ENCODE data around the gene FRMD4A.
A peak's percentile ranks its signal among the peaks of the same experiment; 100 is the strongest.

FRMD4A gene

DNA sequence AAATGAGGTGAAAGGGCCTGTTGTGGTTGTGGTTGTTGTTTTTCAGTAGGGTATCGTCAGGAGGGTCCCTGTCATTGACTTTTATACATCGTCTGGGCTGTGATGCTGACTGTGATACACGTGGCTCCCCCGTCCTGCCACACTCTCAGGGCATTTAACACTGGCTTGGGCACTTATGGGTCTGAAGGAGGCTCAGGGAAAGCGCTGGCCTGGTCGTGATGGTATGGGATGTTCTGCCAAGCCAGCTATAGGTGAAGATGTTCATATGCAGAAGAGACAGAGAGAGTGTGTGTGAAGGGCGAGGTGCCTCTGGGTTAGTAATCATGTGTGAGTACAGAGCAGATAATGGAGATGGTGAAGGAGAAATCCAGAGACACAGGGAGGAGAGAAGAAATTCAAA lies 585.5 kb downstream of the FRMD4A start:
- DNase-seq (ENCODE audit: low read depth, low spot score), result no peak
- H3K4me3 ChIP-seq (ENCODE audit: low read length), result no peak overlapping the region

DNA sequence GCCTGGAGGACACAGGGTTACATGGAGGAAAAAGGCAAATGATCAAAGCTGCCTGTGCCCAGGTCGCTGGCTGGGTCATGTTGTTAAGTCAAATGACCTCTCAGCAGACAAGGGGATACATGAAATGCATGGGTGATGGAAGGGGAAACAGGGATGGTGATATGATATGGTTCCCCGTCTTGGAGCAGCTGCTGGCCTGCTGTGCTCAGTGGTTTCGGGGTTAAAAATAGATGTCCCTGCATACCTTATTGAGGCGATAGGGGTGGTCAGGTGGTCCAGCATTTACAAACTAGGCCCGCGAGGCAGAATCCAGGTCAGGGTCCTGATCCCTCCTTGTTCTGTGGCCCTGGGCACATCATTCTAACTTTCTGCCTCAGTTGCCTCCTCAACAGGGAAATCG lies 586.8 kb downstream of the FRMD4A start:
- no peak for DNase-seq (ENCODE audit: low read depth, low spot score)
- no peak overlapping the region for H3K4me3 ChIP-seq (ENCODE audit: low read length)

DNA sequence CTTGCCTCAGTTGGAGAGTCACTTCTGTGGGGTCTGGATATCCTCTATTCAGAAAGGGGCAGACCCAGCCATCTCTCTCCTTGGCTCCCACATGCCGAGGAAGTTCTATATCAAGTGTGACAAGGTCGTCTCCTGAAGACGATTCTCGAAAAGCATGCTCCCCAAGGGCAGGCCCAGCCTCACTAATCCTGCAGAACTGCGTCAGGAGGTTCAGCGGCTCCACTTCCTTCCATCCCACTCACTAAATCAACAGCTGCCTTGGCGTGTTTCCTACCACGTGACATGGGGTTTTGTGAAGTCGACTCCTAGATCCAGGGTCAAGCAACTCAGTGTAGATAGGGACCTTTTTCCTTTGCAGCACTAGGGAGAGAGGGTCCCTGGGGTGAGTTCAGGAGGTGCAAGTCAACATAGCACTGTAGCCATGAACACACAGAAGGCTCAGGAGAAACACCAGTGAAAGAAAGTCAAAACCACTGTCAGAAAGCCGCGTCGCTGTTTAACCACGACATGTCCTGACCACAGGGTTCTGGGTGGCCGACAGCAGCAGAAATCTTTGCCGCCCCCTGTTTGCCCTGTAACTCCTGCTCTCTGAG lies 587.5 kb downstream of the FRMD4A start:
- peak overlapping the region; percentile 17; the same call in 1 of the 2 replicates for H3K4me3 ChIP-seq (ENCODE audit: low read length)
- peak; percentile 72 for DNase-seq (ENCODE audit: low read depth, low spot score)

DNA sequence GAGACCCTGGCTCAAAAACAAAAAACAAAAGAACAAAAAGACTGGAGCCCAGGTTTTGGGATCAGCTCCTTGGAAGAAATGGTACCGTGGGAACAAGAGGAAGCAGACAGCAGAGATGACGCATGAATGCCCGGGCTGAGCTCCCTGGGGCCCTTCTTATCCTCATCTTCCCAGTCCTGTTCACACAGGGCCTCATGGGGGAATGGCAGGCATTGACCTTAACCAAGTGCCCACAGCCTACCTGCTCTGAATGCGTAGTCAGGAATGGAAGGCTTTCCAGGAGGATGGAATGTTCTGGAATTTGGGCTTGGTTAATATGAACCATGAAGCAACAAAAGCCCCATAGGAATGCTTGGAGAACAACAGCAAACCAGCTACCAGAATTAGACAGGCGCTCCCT lies 589.3 kb downstream of the FRMD4A start:
- H3K4me3 ChIP-seq (ENCODE audit: low read length), result no peak overlapping the region
- DNase-seq (ENCODE audit: low read depth, low spot score), result no peak

DNA sequence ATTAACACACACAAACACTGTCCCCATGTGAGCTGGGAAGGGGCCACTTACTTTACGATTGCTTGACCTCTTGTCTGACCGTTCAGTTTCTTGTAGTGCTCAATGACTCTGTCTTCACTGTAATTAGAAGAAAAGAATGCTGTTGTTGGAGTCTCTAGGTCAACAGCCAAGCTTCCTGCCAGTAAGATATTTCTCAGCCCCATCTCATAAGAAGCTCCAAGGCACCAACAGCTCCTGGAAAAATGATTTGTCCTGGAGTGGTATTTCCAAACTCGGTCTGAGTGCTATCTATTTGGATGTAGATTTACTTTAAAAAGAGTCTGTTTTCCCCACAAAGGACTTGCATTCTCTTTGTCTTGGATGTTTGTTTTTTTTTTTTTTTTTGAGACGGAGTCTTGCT lies 590.3 kb downstream of the FRMD4A start:
- no peak for DNase-seq (ENCODE audit: low read depth, low spot score)
- no peak overlapping the region for H3K4me3 ChIP-seq (ENCODE audit: low read length)

DNA sequence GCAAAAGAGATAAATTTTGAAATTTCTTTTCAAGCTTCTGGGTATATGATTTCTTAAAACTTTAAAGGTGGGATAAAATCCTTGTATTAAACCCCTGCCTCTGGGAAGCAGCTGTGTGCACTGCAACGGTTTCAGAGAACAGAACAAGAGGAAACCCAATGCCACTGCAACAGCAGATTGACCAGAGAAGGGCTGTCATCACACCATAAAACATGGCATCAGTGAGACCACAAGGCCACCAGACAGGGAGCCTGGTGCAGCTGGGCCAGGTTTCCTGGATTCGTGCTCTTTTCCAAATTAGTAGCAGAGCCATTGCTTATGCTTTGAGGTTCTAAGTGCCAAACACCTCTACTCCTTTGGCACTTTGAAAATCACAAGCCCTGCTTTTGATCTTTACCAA lies 591.5 kb downstream of the FRMD4A start:
- DNase-seq (ENCODE audit: low read depth, low spot score), result peak; percentile 39
- H3K4me3 ChIP-seq (ENCODE audit: low read length), result no peak overlapping the region

DNA sequence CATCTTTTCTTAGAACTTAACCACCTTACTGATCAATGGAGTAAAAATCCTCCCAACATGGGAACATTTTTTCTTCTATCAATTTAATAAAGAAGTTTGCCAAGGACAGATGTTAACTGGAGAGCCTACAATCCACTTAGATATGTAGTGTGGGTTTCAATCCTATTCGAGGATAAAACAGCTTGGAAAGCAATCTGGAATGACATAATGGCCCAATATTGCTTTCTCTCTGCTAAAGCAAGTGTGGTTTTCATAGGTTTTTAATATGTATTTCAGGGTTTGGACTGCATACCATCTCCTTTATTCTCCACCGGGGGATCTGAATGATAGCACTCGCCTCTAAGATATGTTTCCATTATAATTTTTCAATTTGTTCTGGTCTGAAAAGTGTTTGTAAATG lies 594.2 kb downstream of the FRMD4A start:
- DNase-seq (ENCODE audit: low read depth, low spot score), result no peak
- H3K4me3 ChIP-seq (ENCODE audit: low read length), result no peak overlapping the region

DNA sequence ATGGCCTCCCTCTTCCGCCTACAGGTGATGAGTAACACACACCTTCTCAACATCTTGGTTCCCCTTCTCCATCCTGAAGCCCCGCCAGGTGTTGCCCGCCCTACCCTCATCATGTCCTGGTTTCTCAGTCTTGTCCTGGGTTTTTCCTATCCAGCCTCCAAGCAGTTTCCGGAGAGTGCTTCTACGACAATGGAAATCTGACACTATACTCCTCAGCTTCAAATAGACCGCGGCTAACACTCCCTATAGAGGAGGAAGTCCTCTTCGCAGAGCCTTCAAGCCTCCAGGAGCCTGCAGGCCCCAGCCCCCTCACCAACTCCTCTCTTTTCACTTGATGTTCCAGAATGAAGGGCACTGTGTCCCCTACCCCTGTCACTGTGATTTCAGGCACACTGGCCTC lies 596.6 kb downstream of the FRMD4A start:
- H3K4me3 ChIP-seq (ENCODE audit: low read length), result no peak overlapping the region
- DNase-seq (ENCODE audit: low read depth, low spot score), result no peak

DNA sequence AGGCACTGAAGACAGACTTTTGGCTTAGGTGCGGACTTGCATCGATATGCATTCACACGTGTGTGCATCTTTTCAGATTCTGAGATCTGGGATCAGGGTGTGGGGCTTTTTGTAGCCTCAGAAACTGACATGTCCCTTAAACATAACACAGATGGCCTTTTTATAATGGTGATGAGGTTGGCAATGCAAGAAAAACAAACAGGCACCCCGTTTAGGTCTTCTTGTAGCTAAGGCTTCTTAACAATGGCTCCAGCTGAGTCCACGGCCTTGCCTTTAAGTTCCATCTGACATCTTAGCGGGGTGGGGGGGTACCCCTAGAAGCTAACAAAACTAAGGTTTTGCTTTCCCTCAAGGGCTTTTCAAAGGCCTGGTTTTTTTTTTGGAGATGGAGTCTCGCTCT lies 597.7 kb downstream of the FRMD4A start:
- no peak for DNase-seq (ENCODE audit: low read depth, low spot score)
- H3K4me3 ChIP-seq (ENCODE audit: low read length), result no peak overlapping the region

DNA sequence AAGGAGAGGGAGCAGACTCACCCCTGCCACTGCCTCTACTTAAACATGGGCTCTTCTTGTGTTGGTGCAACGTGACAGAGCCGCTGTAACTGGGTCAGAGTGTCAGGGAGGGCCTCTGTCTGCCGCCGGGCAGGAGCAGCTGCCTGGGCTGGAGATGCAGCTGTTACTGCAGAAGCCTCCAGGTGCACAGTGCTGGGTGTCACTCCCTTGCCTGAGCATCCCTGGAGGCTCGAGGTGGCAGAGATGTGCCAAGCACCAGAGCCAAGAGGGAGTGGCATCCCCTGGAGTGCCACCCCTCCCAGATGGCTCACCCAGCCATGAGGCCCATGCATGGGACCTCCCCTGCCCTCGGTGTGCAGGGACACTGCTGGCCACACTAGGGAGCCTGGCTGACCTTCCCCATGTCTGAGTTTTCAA lies 598.3 kb downstream of the FRMD4A start:
- H3K4me3 ChIP-seq (ENCODE audit: low read length), result no peak overlapping the region
- no peak for DNase-seq (ENCODE audit: low read depth, low spot score)

DNA sequence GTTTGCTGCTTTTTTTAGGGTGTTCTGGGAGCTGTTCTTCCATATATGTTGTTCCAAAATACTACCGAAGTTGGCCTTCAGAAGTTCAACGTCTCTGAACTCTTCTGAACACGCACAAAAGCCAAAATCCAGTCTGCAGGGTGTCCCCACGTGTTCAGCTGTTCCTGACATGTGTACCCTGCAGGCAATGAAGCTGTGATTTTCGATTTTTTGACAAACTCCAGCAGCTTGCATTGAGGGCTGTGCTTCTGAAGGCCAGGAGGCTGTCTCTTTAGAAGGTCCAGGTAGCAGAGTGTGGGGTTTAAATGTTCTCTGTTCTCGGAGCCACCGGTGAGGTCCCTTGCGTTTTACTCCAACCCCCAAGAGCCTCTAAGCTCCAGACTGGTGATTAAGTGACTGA lies 598.9 kb downstream of the FRMD4A start:
- no peak for DNase-seq (ENCODE audit: low read depth, low spot score)
- H3K4me3 ChIP-seq (ENCODE audit: low read length), result no peak overlapping the region

DNA sequence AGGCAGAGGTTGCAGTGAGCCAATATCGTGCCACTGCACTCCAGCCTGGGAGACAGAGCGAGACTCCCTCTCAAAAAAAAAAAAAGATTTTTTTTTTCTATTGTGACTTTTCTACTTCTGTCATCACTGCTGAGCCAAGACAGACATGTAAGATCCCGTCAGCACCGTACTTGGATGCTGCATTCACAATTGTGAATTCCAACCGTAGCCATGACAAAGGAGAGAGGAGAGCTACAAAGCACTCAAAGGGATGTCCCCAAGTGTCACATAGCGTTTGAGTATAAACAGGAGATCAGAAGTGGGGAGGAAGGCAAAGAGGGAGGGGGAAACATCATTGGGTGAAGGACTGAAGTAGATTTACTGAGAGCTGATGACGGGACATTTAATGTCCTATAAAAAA lies 599.8 kb downstream of the FRMD4A start:
- no peak for DNase-seq (ENCODE audit: low read depth, low spot score)
- H3K4me3 ChIP-seq (ENCODE audit: low read length), result no peak overlapping the region

DNA sequence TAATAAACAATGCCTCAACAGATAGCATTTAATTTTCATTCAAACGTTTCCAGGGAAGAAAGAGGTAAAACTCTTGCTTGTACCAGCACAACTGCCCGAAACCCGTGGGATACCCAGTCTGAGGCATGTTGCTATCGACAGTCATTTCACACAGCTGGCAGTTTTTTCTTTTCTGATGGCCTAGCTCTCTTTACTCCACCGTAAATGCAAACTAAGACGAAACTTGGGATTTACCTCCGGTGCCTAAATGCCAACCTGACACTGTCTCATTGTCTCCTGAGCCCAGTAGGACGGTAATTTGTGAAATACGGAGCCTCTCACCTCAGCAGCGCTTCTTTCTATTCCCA lies 600.4 kb downstream of the FRMD4A start:
- DNase-seq (ENCODE audit: low read depth, low spot score), result no peak
- H3K4me3 ChIP-seq (ENCODE audit: low read length), result no peak overlapping the region

DNA sequence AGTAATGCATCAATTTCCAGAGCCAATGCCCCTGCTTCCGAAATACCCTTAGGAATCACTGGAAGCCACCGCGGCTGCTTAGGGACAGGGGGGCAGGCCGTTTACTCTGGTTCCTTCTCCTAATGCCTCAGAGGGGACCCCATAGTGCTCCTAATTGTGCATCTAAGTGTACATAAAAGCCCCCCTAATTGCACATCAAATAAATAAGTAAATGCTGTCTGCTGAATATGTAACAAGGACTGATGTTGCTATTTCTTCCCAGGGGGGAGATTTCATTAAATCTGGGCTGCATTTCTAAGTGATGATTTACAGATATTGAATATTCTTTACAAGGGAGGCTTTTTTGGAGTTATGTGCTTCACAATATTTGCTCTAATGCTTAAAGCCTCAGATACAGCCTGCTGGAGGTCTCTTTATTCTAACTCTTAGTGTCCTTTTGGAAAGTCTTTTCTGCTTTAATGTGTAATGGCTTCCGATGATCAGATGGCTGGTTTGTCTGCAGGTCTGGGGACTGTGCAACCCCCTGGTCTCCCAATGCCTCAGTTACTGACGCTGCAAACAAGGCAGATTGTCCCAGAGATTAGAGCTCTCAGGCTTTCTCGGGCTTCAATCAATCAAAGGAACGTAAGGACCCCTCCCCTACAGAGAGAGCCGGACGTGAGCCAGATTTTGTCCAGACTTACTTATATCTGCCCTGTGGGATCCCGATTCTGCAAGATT lies 601.0 kb downstream of the FRMD4A start:
- DNase-seq (ENCODE audit: low read depth, low spot score), result no peak
- H3K4me3 ChIP-seq (ENCODE audit: low read length), result no peak overlapping the region

DNA sequence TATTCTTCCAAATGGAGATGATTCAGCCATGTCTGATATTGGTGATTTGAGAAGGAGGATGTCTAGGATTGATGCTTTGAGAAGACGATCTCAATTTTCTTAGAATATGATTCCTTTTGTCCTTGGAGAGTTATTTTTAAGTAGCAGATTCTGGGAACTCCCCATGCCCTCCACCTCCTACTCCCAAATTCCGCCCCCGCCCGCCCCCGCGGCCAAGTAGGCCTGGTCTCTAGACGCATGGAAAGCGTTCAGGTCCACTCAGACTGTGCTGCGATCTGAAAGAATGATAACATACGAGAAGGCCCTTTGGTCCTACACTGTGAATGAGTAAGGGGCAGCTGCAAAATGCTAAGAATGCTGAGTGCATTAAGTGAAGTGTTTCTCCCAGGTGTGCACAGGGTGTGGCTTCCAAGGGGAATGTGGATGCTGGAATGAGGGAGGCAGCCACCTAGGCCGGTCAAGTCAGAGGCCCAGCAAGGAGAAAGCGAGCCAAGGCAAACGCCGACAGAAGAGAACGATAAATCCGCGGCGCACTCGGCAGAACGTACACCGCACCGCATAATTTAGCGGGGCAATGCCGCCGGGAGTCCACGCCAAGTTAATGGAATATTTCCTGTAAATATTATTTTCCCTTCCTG lies 601.7 kb downstream of the FRMD4A start:
- DNase-seq (ENCODE audit: low read depth, low spot score), result no peak
- H3K4me3 ChIP-seq (ENCODE audit: low read length), result no peak overlapping the region

DNA sequence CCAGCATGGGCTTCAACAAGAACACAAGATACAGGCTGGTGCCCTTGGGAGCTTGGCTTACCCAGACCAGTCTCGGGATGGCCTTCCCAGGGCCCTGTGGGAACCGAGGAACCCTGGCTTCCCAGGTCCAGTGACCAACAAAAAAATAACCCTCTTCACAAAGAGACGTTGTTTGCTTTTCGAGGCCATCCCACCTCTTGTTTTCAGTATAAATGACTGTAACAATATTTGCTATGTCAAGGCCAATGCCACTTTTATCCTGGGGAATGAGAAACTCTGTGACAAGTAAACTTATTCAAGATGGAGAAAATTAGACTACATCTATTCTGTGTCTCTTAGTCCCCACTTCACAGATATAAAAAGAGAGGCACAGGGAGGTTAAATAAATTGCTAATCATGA lies 605.1 kb downstream of the FRMD4A start:
- H3K4me3 ChIP-seq (ENCODE audit: low read length), result no peak overlapping the region
- no peak for DNase-seq (ENCODE audit: low read depth, low spot score)

DNA sequence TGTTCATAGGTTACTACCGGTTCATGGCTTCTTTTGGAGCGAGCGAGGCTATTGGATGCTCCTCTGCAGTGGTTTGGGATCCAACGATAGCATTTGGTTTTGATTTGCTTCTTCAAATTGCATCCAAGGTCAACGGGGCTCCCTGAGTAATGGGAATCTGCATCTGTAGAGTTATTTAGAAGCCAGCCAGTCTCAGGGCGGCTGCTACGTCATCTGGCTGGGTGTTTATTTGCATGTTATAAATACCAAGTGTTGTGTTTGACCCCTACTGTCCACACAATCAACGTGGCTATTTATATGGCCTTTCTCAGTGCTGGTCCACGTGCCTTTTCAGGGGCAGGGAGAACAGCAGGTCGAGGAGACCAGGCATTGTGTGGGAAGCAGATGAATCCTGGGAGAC lies 606.2 kb downstream of the FRMD4A start:
- no peak overlapping the region for H3K4me3 ChIP-seq (ENCODE audit: low read length)
- DNase-seq (ENCODE audit: low read depth, low spot score), result no peak

DNA sequence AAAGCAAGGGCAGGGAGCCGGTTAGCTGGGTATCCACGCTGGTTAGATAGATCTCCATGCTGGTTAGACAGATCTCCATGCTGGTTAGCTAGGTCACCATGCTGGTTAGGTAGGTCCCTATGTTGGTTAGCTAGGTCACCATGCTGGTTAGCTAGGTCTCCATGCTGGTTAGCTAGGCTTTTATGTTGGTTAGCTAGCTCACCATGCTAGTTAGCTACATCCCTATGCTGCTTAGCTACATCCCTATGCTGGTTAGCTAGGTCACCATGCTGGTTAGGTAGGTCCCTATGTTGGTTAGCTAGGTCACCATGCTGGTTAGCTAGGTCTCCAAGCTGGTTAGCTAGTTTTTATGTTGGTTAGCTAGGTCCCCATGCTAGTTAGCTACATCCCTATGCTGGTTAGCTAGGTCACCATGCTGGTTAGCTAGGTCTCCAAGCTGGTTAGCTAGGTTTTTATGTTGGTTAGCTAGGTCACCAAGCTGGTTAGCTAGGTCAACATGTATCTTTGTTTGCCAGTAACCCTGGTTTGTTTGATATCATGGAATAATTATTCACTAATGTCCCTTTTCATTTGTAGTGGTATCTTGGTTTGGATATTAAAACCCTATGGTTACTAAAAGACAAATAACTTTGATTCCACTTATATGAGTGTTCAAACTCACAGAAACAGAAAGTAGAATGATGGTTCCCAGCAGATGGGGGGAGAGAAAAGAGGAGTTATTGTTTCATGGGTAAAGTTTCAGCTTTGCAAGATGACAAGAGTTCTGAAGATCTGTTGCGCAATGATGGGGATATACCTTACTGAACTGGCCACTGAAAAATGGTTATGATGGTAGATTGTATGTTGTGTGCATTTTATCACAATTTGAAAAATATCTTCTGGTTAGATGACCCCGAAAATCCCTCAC lies 607.7 kb downstream of the FRMD4A start:
- H3K4me3 ChIP-seq (ENCODE audit: low read length), result no peak overlapping the region
- DNase-seq (ENCODE audit: low read depth, low spot score), result no peak

DNA sequence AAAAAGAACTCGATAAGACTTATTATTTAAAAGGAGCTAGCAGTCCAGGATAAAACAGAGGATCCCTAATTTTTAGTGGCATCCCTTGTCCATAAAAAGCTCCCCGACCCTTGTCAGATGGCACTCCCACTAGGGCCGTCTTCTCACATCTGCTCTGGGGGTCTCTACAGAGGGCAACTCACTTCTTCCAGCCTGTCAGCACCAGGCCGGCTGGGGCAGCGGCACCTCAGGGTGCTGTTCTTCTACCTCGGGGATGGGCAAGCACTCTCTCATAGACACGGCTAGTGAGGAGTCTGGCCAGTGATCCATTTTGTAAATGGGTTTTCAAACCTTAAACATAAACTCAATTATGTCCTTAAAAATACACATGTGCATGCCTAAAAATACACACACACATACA lies 609.2 kb downstream of the FRMD4A start:
- no peak for DNase-seq (ENCODE audit: low read depth, low spot score)
- no peak overlapping the region for H3K4me3 ChIP-seq (ENCODE audit: low read length)

DNA sequence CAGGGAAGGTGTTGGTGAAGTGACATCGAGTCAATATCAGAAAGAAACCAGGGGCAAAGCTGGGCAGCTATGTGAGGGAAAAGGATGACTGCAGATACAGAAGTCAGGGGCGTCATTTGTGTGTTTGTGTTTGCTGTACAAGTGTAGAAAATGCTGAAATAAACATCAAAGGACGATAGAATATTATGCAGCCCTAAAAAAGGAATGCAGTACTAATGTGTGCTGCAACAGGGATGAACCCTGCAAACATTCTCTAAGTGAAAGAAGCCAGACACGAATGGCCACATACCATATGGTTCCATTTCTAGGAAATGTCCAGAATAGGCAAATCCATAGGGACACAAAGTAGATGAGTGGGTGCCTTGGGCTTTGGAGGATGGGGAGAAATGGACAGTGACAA lies 610.0 kb downstream of the FRMD4A start:
- H3K4me3 ChIP-seq (ENCODE audit: low read length), result no peak overlapping the region
- no peak for DNase-seq (ENCODE audit: low read depth, low spot score)
